HepG2 (cell line): ENCODE measurements around the gene ANKRD7. TPM values are rescaled to one million over a fixed set of nuclear protein-coding genes. Genes with fewer than 3 reads are reported as not detected.

Experiments
- ATAC-seq: fragments of 200-7000 bp; cut with Tn5 transposase; 3 replicates; pipeline ENCODE4 v1.9.1; 2020; ENCODE audit warnings: mild to moderate bottlenecking, moderate library complexity
- BruUV-seq: library from RNA; stranded (reverse); fragments of 400-500 nt; replicated peaks from 2 replicates; lab custom pipeline; 2021; lab: Mats Ljungman, UMichigan
- CTCF ChIA-PET: fragments of 300-600 bp; formaldehyde crosslinking; extraction: SDS; loops from one replicate; lab custom pipeline; 2021; ENCODE audit warnings: low total read pairs, inconsistent platforms, low intra/inter-chr PET ratio; lab: Yijun Ruan, JAX
- POLR2A ChIA-PET: fragments of 350-600 bp; sonication (Branson Sonifier 250); formaldehyde crosslinking; loops from one replicate; lab custom pipeline; 2020; ENCODE audit warnings: antibody characterized with exemption, inconsistent platforms; lab: Yijun Ruan, JAX
- DNase-seq: peaks from one replicate; pipeline ENCODE4 v3.0.0-alpha.2; 2015; ENCODE audit warnings: low spot score
- FAIRE-seq: peaks from 3 replicates; lab custom pipeline; 2011; peaks lifted over from hg19 to GRCh38; lab: Jason Lieb, UNC
- H2AFZ ChIP-seq: one replicate; pipeline ENCODE4 v1.6.1; 2011; ENCODE audit warnings: low read length, inconsistent platforms
- H3K27ac ChIP-seq: fragments of 300-600 bp; 3 replicates; pipeline ENCODE4 v1.8.0; 2011; ENCODE audit warnings: mixed run types, mild to moderate bottlenecking, mixed read lengths, low read length, inconsistent platforms; ENCODE audit not compliant: insufficient read depth; ENCODE audit errors: extremely low read length
- H3K27me3 ChIP-seq, 2 experiments: fragments of 200-600 bp in 1 of 2; 2 replicates in 1 of 2; 3 replicates in 1 of 2; pipeline versions ENCODE4 v1.6.0 to v1.8.0; 2011; ENCODE audit warnings: low read length in 2 of 2, mild to moderate bottlenecking in 2 of 2, moderate library complexity in 2 of 2, inconsistent platforms in 1 of 2; ENCODE audit not compliant: insufficient read depth in 2 of 2, control insufficient read depth in 1 of 2
- H3K36me3 ChIP-seq, 2 experiments: fragments of 200-600 bp in 1 of 2; replicated peaks in 1 of 2; 2 replicates in 1 of 2; 3 replicates in 1 of 2; pipeline versions ENCODE4 v1.5.1 to v1.8.0; 2011; ENCODE audit warnings: low read length in 2 of 2, inconsistent platforms in 1 of 2; ENCODE audit not compliant: insufficient read depth in 2 of 2, control insufficient read depth in 1 of 2
- H3K4me1 ChIP-seq: 2 replicates; pipeline ENCODE4 v1.5.1; 2012; ENCODE audit warnings: low read length, inconsistent platforms; ENCODE audit not compliant: insufficient read depth
- H3K4me2 ChIP-seq: 2 replicates; pipeline ENCODE4 v1.6.0; 2011; ENCODE audit warnings: low read depth, low read length, inconsistent platforms
- H3K4me3 ChIP-seq, 3 experiments: fragments of 200-600 bp in 1 of 3; sonication (generic), shearing (Covaris generic) in 1 of 3; replicated peaks in 1 of 3; 2 replicates each; pipeline ENCODE4 v1.5.1; 2011 to 2016; ENCODE audit warnings: low read length in 3 of 3, inconsistent platforms in 2 of 3, low read depth in 2 of 3, mild to moderate bottlenecking in 2 of 3, control low read depth in 1 of 3, mixed read lengths in 1 of 3; ENCODE audit not compliant: insufficient read depth in 1 of 3
- H3K79me2 ChIP-seq: one replicate; pipeline ENCODE4 v1.6.1; 2011; ENCODE audit warnings: low read length, inconsistent platforms; ENCODE audit not compliant: insufficient read depth
- H3K9ac ChIP-seq: 2 replicates; pipeline ENCODE4 v1.6.0; 2011; ENCODE audit warnings: mild to moderate bottlenecking, low read depth, low read length, inconsistent platforms; ENCODE audit not compliant: insufficient read depth
- H3K9me3 ChIP-seq: 2 replicates; pipeline ENCODE4 v1.5.1; 2012; ENCODE audit warnings: mild to moderate bottlenecking, low read length
- H4K20me1 ChIP-seq: 2 replicates; pipeline ENCODE4 v1.6.0; 2011; ENCODE audit warnings: inconsistent platforms, mild to moderate bottlenecking, low read length, moderate library complexity; ENCODE audit not compliant: insufficient read depth
- AGO2 ChIP-seq: fragments of 200-400 bp; formaldehyde crosslinking; optimal IDR thresholded peaks from 2 replicates; pipeline ENCODE3; 2017; ENCODE audit warnings: mild to moderate bottlenecking, low read depth, low read length, moderate library complexity
- EHMT2 ChIP-seq: fragments of 200-600 bp; sonication (generic); IDR thresholded peaks from 2 replicates; pipeline ENCODE4 v1.7.0; 2017; ENCODE audit warnings: antibody characterized with exemption, low read depth, low read length, borderline replicate concordance
- MXI1 ChIP-seq: IDR thresholded peaks from 3 replicates; pipeline ENCODE4 v1.6.1; 2012; ENCODE audit warnings: low read depth, low read length, inconsistent platforms, borderline replicate concordance
- PAX8 ChIP-seq: sonication (generic); formaldehyde crosslinking; IDR thresholded peaks from 2 replicates; pipeline ENCODE4 v1.8.0; 2022; ENCODE audit warnings: mild to moderate bottlenecking, missing genetic modification reagents, borderline replicate concordance
- SOX13 ChIP-seq, 3 experiments: fragments of 450-650 bp in 1 of 3; sonication (generic) in 1 of 3; formaldehyde crosslinking in 1 of 3; IDR thresholded peaks in 2 of 3; conservative IDR thresholded peaks in 1 of 3; 2 replicates each; pipeline versions ENCODE4 v1.5.0 to v1.6.1; 2016 to 2020; ENCODE audit warnings: antibody characterized with exemption in 1 of 3, mild to moderate bottlenecking in 1 of 3, missing compliant biosample characterization in 1 of 3, missing genetic modification reagents in 1 of 3, moderate library complexity in 1 of 3
- TGIF2 ChIP-seq: IDR thresholded peaks from 2 replicates; pipeline ENCODE4 v1.6.1; 2016; ENCODE audit warnings: control low read depth, missing compliant biosample characterization
- ZNF253 ChIP-seq: sonication (generic); formaldehyde crosslinking; IDR thresholded peaks from 2 replicates; pipeline ENCODE4 v1.8.0; 2022; ENCODE audit warnings: mild to moderate bottlenecking, missing genetic modification reagents, borderline replicate concordance
- in situ Hi-C: cut with HindIII; loops from 2 replicates; pipeline ENCODE4 v1.10.0; 2017; ENCODE audit warnings: low pct_unique_long_range_greater_than_20kb; ENCODE audit not compliant: extremely low pct_ligation_motif_present
- intact Hi-C: fragments of 100-400 bp; cut with micrococcal nuclease; formaldehyde crosslinking; loops from one replicate; pipeline ENCODE4 v1.10.0; 2022; ENCODE audit not compliant: unreplicated experiment
- polyA plus RNA-seq, 8 experiments: library from polyadenylated mRNA; depleted of rRNA in 3 of 8; stranded (reverse) in 7 of 8; unstranded in 1 of 8; fragments of >200 nt; fragmentation: Illumina TruSeq in 4 of 8; extraction: Trizol in 4 of 8; gene quantifications; 2 replicates each; pipeline versions ENCODE4 v1.2.1 to v1.2.3, GENCODE V29; 2011 to 2016; ENCODE audit warnings: low read depth in 4 of 8, missing spikeins in 1 of 8, mixed read lengths in 1 of 8; ENCODE audit not compliant: insufficient read depth in 1 of 8
- total RNA-seq, 5 experiments: library from RNA; depleted of rRNA; stranded (reverse); fragments of >200 nt; fragmentation: Illumina TruSeq; extraction: Trizol; gene quantifications; 2 replicates each; pipeline ENCODE4 v1.2.3, GENCODE V29; 2016; ENCODE audit warnings: low read depth in 1 of 5
- TF ChIP-seq, protein P1 (sequence below): sonication (generic); formaldehyde crosslinking; IDR thresholded peaks from one replicate; pipeline ENCODE4 v1.5.1; 2020; ENCODE audit warnings: mild to moderate bottlenecking, missing genetic modification reagents; ENCODE audit errors: not compliant biosample characterization
- TF ChIP-seq, protein P2 (sequence below): IDR thresholded peaks from 2 replicates; pipeline ENCODE4 v1.4.0; 2020; ENCODE audit warnings: mild to moderate bottlenecking, missing genetic modification reagents

ANKRD7 gene
- total and polyA plus RNA-seq, 2 of the 13 experiments (the other 11 are each of a cell fraction or from before 2014, with no cell fraction given) = not detected

DNA sequence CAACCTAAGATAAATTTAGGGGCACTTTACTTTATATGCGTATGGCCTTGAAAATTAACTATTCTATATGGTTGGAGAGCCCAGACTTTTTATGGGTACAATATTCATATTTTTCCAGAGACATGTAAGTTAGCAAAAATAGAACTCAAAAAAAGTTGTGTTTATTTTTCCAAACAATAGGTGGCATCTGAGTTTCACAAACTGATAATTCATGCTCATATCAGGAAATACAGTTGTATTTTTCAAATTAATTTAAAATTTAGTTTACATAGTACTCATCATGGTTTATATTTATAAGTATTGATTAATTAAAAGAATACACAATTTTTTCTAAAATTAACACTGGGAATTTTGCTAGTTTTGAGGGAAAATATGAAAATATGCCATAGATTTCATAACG, 34.6 kb downstream of the ANKRD7 start (continued):
- TF ChIP-seq MXI1 (no peak), AGO2 (no peak)
- TF ChIP-seq, all 625 proteins: peak for 0

DNA sequence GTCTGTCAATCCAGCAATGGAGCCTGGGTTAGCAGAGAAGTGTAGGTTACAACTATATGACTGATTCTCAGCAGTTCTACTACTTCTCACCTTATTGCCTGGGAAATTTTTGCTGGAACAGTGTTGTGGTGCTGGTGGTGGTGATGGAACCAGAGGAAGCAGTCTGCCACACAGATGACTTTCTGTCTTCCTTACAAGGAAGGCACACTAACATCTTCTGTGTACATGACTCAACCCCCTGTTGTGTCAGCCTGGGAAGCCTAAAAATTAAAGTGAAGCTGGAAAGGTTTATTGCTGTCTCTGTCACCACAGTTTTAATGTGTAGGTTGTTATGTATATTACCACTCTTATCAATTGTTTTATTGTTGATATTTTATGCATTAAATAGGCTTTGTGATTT, 40.3 kb downstream of the ANKRD7 start:
- Histone ChIP-seq H3K9me3 (no peaks in the 10 kb centered on the region), H3K4me2 (no peak overlapping the region), H3K4me1 (no peaks in the 10 kb centered on the region), H3K27me3 (no peaks in the 10 kb centered on the region), H3K4me3 (no peak overlapping the region), H3K9ac (no peak overlapping the region), H3K79me2 (no peaks in the 10 kb centered on the region), H3K27ac (no peak overlapping the region), H3K36me3 (no peaks in the 10 kb centered on the region), H4K20me1 (no peaks in the 10 kb centered on the region), H2AFZ (no peak overlapping the region)
- in situ Hi-C loops (no loop called here), intact Hi-C loops (loop anchor here (5.0 to 10.0 kb wide), 2 partner anchors 60 to 962 kb away; no protein-coding TSS in a partner anchor)
- CTCF ChIA-PET = no interaction called here
- DNase-seq (no peak), FAIRE-seq (no peak), ATAC-seq (no peak)
- POLR2A ChIA-PET = no interaction called here
- BruUV-seq = no TSS peak
- no peak for TF ChIP-seq ZNF253 (CRISPR knock-in tag)
- TF ChIP-seq, protein P1, sequence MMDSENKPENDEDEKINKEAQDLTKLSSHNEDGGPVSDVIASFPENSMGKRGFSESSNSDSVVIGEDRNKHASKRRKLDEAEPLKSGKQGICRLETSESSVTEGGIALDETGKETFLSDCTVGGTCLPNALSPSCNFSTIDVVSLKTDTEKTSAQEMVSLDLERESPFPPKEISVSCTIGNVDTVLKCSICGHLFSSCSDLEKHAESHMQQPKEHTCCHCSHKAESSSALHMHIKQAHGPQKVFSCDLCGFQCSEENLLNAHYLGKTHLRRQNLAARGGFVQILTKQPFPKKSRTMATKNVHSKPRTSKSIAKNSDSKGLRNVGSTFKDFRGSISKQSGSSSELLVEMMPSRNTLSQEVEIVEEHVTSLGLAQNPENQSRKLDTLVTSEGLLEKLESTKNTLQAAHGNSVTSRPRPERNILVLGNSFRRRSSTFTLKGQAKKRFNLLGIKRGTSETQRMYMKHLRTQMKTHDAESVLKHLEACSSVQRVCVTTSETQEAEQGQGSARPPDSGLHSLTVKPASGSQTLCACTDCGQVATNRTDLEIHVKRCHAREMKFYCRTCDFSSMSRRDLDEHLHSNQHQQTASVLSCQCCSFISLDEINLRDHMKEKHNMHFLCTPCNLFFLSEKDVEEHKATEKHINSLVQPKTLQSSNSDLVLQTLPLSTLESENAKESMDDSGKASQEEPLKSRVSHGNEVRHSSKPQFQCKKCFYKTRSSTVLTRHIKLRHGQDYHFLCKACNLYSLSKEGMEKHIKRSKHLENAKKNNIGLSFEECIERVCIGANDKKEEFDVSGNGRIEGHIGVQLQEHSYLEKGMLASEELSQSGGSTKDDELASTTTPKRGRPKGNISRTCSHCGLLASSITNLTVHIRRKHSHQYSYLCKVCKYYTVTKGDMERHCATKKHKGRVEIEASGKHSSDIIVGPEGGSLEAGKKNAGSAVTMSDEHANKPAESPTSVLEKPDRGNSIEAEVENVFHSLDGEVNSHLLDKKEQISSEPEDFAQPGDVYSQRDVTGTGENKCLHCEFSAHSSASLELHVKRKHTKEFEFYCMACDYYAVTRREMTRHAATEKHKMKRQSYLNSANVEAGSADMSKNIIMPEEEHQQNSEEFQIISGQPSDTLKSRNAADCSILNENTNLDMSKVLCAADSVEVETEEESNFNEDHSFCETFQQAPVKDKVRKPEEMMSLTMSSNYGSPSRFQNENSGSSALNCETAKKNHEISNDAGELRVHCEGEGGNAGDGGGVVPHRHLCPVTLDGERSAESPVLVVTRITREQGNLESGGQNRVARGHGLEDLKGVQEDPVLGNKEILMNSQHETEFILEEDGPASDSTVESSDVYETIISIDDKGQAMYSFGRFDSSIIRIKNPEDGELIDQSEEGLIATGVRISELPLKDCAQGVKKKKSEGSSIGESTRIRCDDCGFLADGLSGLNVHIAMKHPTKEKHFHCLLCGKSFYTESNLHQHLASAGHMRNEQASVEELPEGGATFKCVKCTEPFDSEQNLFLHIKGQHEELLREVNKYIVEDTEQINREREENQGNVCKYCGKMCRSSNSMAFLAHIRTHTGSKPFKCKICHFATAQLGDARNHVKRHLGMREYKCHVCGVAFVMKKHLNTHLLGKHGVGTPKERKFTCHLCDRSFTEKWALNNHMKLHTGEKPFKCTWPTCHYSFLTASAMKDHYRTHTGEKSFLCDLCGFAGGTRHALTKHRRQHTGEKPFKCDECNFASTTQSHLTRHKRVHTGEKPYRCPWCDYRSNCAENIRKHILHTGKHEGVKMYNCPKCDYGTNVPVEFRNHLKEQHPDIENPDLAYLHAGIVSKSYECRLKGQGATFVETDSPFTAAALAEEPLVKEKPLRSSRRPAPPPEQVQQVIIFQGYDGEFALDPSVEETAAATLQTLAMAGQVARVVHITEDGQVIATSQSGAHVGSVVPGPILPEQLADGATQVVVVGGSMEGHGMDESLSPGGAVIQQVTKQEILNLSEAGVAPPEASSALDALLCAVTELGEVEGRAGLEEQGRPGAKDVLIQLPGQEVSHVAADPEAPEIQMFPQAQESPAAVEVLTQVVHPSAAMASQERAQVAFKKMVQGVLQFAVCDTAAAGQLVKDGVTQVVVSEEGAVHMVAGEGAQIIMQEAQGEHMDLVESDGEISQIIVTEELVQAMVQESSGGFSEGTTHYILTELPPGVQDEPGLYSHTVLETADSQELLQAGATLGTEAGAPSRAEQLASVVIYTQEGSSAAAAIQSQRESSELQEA (CRISPR knock-in tag) = no peak
- TF ChIP-seq SOX13 (IDR thresholded peaks at IDR 0.05) = no peak
- no peak for TF ChIP-seq SOX13 (CRISPR knock-in tag; conservative IDR thresholded peaks at IDR 0.05 in 1 of 2, IDR thresholded peaks at IDR 0.05 in 1 of 2)
- TF ChIP-seq PAX8 = no peak
- TF ChIP-seq, protein P2, sequence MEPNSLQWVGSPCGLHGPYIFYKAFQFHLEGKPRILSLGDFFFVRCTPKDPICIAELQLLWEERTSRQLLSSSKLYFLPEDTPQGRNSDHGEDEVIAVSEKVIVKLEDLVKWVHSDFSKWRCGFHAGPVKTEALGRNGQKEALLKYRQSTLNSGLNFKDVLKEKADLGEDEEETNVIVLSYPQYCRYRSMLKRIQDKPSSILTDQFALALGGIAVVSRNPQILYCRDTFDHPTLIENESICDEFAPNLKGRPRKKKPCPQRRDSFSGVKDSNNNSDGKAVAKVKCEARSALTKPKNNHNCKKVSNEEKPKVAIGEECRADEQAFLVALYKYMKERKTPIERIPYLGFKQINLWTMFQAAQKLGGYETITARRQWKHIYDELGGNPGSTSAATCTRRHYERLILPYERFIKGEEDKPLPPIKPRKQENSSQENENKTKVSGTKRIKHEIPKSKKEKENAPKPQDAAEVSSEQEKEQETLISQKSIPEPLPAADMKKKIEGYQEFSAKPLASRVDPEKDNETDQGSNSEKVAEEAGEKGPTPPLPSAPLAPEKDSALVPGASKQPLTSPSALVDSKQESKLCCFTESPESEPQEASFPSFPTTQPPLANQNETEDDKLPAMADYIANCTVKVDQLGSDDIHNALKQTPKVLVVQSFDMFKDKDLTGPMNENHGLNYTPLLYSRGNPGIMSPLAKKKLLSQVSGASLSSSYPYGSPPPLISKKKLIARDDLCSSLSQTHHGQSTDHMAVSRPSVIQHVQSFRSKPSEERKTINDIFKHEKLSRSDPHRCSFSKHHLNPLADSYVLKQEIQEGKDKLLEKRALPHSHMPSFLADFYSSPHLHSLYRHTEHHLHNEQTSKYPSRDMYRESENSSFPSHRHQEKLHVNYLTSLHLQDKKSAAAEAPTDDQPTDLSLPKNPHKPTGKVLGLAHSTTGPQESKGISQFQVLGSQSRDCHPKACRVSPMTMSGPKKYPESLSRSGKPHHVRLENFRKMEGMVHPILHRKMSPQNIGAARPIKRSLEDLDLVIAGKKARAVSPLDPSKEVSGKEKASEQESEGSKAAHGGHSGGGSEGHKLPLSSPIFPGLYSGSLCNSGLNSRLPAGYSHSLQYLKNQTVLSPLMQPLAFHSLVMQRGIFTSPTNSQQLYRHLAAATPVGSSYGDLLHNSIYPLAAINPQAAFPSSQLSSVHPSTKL = no peak
- TF ChIP-seq TGIF2 = no peak
- TF ChIP-seq EHMT2 = no peak
